ENCODE results near the gene FST. TPM values are rescaled to one million over a fixed set of nuclear protein-coding genes. Genes with fewer than 3 reads are reported as not detected.

FST gene
- total and polyA plus RNA-seq, 2 of the 13 experiments (the other 11 are each of a cell fraction or from before 2014, with no cell fraction given), result 38.6 to 136 TPM

GRCh38 chr5:53476531-53477480 lies 3.6 kb upstream of the FST start:
- Histone ChIP-seq H3K79me2 (ENCODE audit: insufficient read depth, low read length) (peaks cover 12% of the 10 kb centered on the region), H3K36me3 (replicated peaks in 1 of 2; ENCODE audit: control insufficient read depth in 1 of 2, insufficient read depth in 2 of 2, low read length in 2 of 2) (no peaks in the 10 kb centered on the region), H3K4me1 (ENCODE audit: insufficient read depth, low read length) (peaks cover 57% of the 10 kb centered on the region), H3K4me2 (ENCODE audit: low read depth, low read length) (peak overlapping the region; percentile 83), H3K9ac (ENCODE audit: insufficient read depth, low read depth, low read length) (peak overlapping the region; percentile 37), H3K27me3 (ENCODE audit: control insufficient read depth in 1 of 2, insufficient read depth in 2 of 2, low read length in 2 of 2) (peaks cover 0 to 5% of the 10 kb centered on the region in 2 experiments; a peak in 1 of 5 replicates), H2AFZ (ENCODE audit: low read length) (no peak overlapping the region), H3K27ac (ENCODE audit: extremely low read length, insufficient read depth, low read length) (peak overlapping the region; percentile 98), H4K20me1 (ENCODE audit: insufficient read depth, low read length) (no peaks in the 10 kb centered on the region), H3K9me3 (ENCODE audit: low read length) (no peaks in the 10 kb centered on the region), H3K4me3 (replicated peaks in 1 of 3; ENCODE audit: insufficient read depth in 1 of 3, low read depth in 2 of 3, low read length in 3 of 3) (peak overlapping the region in 1 of 3 experiments; percentile 9; a peak in 1 of 6 replicates)
- DNase-seq (ENCODE audit: low spot score) (peak; percentile 99), FAIRE-seq (peak; percentile 97), ATAC-seq (peak; percentile 81)
- CTCF ChIA-PET (ENCODE audit: low intra/inter-chr PET ratio, low total read pairs), result no interaction called here
- no TSS peak for BruUV-seq (replicated peaks)
- intact Hi-C loops (cut with micrococcal nuclease; ENCODE audit: unreplicated experiment), result loop anchor here (1.0 to 5.0 kb wide), 4 partner anchors 47 to 585 kb away; partner anchors contain the start of gene NDUFS4
- POLR2A ChIA-PET, result interaction anchor here (0.7 to 4.4 kb wide), 17 partner anchors 10 to 835 kb away, joined by 3 to 45 read pairs (median 4); partner anchors contain the start of gene MOCS2
- WGBS (ENCODE audit: low lambda C conversion rate), result 9% methylated on average over 3 of the region's 3 CpGs
- in situ Hi-C loops (cut with HindIII; ENCODE audit: extremely low pct_ligation_motif_present, low pct_unique_long_range_greater_than_20kb), result no loop called here
- TF ChIP-seq ZSCAN29 (CRISPR knock-in tag; conservative IDR thresholded peaks at IDR 0.05) (peak; percentile 76; the same call in 1 of the 2 replicates), CC2D1A (CRISPR knock-in tag; IDR thresholded peaks at IDR 0.05) (no peak), ZMYM4 (CRISPR knock-in tag; IDR thresholded peaks at IDR 0.05) (peak; percentile 99), KAT2B (IDR thresholded peaks at IDR 0.05; ENCODE audit: borderline replicate concordance, low read depth, low read length) (peak; percentile 89), ZKSCAN1 (IDR thresholded peaks at IDR 0.05; ENCODE audit: low read length) (no peak), RERE (CRISPR knock-in tag; IDR thresholded peaks at IDR 0.05; ENCODE audit: low read depth) (peak; percentile 97), SRY (CRISPR knock-in tag; IDR thresholded peaks at IDR 0.05) (no peak), GTF3A (CRISPR knock-in tag; conservative IDR thresholded peaks at IDR 0.05) (no peak), ZSCAN12 (CRISPR knock-in tag; IDR thresholded peaks at IDR 0.05) (0 out of 2 replicates have a peak, but pooled peaks have one; percentile 21), BCLAF1 (IDR thresholded peaks at IDR 0.05) (no peak), ZNF180 (CRISPR knock-in tag; IDR thresholded peaks at IDR 0.05; ENCODE audit: borderline replicate concordance, low read depth) (no peak), POLR2A (IDR thresholded peaks at IDR 0.05; ENCODE audit: insufficient read depth in 1 of 2, low read depth in 2 of 2, low read length in 2 of 2) (no peak), ZNF850 (CRISPR knock-in tag; conservative IDR thresholded peaks at IDR 0.05) (no peak), MEIS2 (CRISPR knock-in tag; IDR thresholded peaks at IDR 0.05) (peak; percentile 98), NKX3-1 (CRISPR knock-in tag; IDR thresholded peaks at IDR 0.05) (peak; percentile 91), ETV6 (CRISPR knock-in tag; conservative IDR thresholded peaks at IDR 0.05) (peak; percentile 74; the same call in 1 of the 2 replicates)

Data from HepG2 (cell line).